DOHH2 (cell line): ENCODE results near the gene AKAP1.

Experiments used
- H3F3A ChIP-seq: fragments of 200-600 bp; sonication (generic), shearing (Covaris generic); 2 replicates; pipeline ENCODE4 v1.6.0; 2016; ENCODE audit warnings: antibody characterized with exemption, mild to moderate bottlenecking; ENCODE audit not compliant: control insufficient read depth, insufficient read depth
- H3K27ac ChIP-seq: fragments of 200-600 bp; sonication (generic); 2 replicates; pipeline ENCODE4 v1.5.1; 2014; ENCODE audit warnings: low read depth, mild to moderate bottlenecking, low read length, moderate library complexity
- H3K27me3 ChIP-seq: fragments of 200-600 bp; sonication (generic); 2 replicates; pipeline ENCODE4 v1.6.1; 2014; ENCODE audit warnings: mild to moderate bottlenecking, low read length, mixed read lengths; ENCODE audit not compliant: control insufficient read depth
- H3K36me3 ChIP-seq: fragments of 200-600 bp; sonication (generic); 2 replicates; pipeline ENCODE4 v1.6.1; 2014; ENCODE audit warnings: mild to moderate bottlenecking, low read length, moderate library complexity, mixed read lengths; ENCODE audit not compliant: control insufficient read depth
- H3K4me1 ChIP-seq: fragments of 200-600 bp; sonication (generic); 2 replicates; pipeline ENCODE4 v1.6.1; 2014; ENCODE audit warnings: mild to moderate bottlenecking, low read length, mixed read lengths; ENCODE audit not compliant: control insufficient read depth
- H3K4me2 ChIP-seq: fragments of 200-600 bp; sonication (generic); 2 replicates; pipeline ENCODE4 v1.6.0; 2014; ENCODE audit warnings: mild to moderate bottlenecking, low read length, moderate library complexity
- H3K4me3 ChIP-seq: fragments of 200-600 bp; sonication (generic); 2 replicates; pipeline ENCODE4 v1.5.1; 2014; ENCODE audit warnings: mild to moderate bottlenecking, low read length, mixed read lengths
- H3K79me2 ChIP-seq: fragments of 200-600 bp; sonication (generic); 2 replicates; pipeline ENCODE4 v1.6.1; 2014; ENCODE audit warnings: mild to moderate bottlenecking, low read length, mixed read lengths; ENCODE audit not compliant: control insufficient read depth
- H3K9me2 ChIP-seq: fragments of 200-600 bp; sonication (generic); replicated peaks from 2 replicates; pipeline ENCODE4 v1.6.1; 2014; ENCODE audit warnings: mild to moderate bottlenecking, low read length, mixed read lengths; ENCODE audit not compliant: control insufficient read depth
- H3K9me3 ChIP-seq: fragments of 200-600 bp; sonication (generic); 2 replicates; pipeline ENCODE4 v1.6.1; 2014; ENCODE audit warnings: antibody characterized with exemption, low read length, mixed read lengths; ENCODE audit not compliant: control insufficient read depth, insufficient read depth
- H4K20me1 ChIP-seq: fragments of 200-600 bp; sonication (generic); 2 replicates; pipeline ENCODE4 v1.6.0; 2014; ENCODE audit warnings: low read depth, mild to moderate bottlenecking, antibody characterized with exemption, low read length, moderate library complexity; ENCODE audit not compliant: control insufficient read depth, insufficient read depth
- CTCF ChIP-seq: fragments of 200-600 bp; sonication (generic); IDR thresholded peaks from one replicate; pipeline ENCODE4 v1.5.1; 2014; ENCODE audit warnings: antibody characterized with exemption, mild to moderate bottlenecking, low read depth, low read length; ENCODE audit not compliant: poor library complexity, severe bottlenecking
- EZH2phosphoT487 ChIP-seq: fragments of 200-600 bp; sonication (generic); IDR thresholded peaks from 2 replicates; pipeline ENCODE4 v1.6.1; 2017; ENCODE audit warnings: borderline replicate concordance, mild to moderate bottlenecking, antibody characterized with exemption, low read length, moderate library complexity, mixed read lengths

Gene AKAP1

GRCh38 chr17:57140316-57140715 is 55.3 kb downstream of the AKAP1 start:
- no peaks in the 10 kb centered on the region for H3K9me3 ChIP-seq
- no peaks in the 10 kb centered on the region for H3K79me2 ChIP-seq
- no peaks in the 10 kb centered on the region for H3K36me3 ChIP-seq
- H3K4me1 ChIP-seq: no peaks in the 10 kb centered on the region; the same call in 1 of the 2 replicates
- H3F3A ChIP-seq: no peaks in the 10 kb centered on the region
- TF ChIP-seq CTCF (no peak), EZH2phosphoT487 (no peak)
- H3K4me2 ChIP-seq: no peak overlapping the region
- H4K20me1 ChIP-seq: no peaks in the 10 kb centered on the region
- H3K27me3 ChIP-seq: peaks cover 7% of the 10 kb centered on the region
- no peak overlapping the region for H3K27ac ChIP-seq
- no peaks in the 10 kb centered on the region for H3K9me2 ChIP-seq
- no peak overlapping the region for H3K4me3 ChIP-seq

- Histone ChIP-seq H3K79me2 (no peaks in the 10 kb centered on the region), H4K20me1 (no peaks in the 10 kb centered on the region), H3F3A (no peaks in the 10 kb centered on the region), H3K36me3 (no peaks in the 10 kb centered on the region), H3K4me3 (no peak overlapping the region), H3K27ac (no peak overlapping the region), H3K4me1 (no peaks in the 10 kb centered on the region), H3K4me2 (no peak overlapping the region), H3K9me3 (no peaks in the 10 kb centered on the region), H3K9me2 (no peaks in the 10 kb centered on the region), H3K27me3 (peaks cover 7% of the 10 kb centered on the region)
- TF ChIP-seq EZH2phosphoT487 (no peak), CTCF (no peak)
These were observed 57.9 kb downstream of the AKAP1 start for GRCh38 chr17:57142925-57143324.

GRCh38 chr17:57143361-57143760 is 58.3 kb downstream of the AKAP1 start:
- TF ChIP-seq CTCF (no peak), EZH2phosphoT487 (no peak)
- Histone ChIP-seq H3K9me3 (no peaks in the 10 kb centered on the region), H3K4me2 (no peak overlapping the region), H3K79me2 (no peaks in the 10 kb centered on the region), H3K4me3 (no peak overlapping the region), H3K4me1 (no peaks in the 10 kb centered on the region), H3K27me3 (peaks cover 7% of the 10 kb centered on the region), H3K27ac (no peak overlapping the region), H3F3A (no peaks in the 10 kb centered on the region), H4K20me1 (no peaks in the 10 kb centered on the region), H3K9me2 (no peaks in the 10 kb centered on the region), H3K36me3 (no peaks in the 10 kb centered on the region)

GRCh38 chr17:57143919-57144318 is 58.9 kb downstream of the AKAP1 start:
- peaks cover 7% of the 10 kb centered on the region for H3K27me3 ChIP-seq
- H3K79me2 ChIP-seq: no peaks in the 10 kb centered on the region
- no peak overlapping the region for H3K4me3 ChIP-seq
- no peaks in the 10 kb centered on the region for H3K36me3 ChIP-seq
- no peak overlapping the region for H3K4me2 ChIP-seq
- no peak overlapping the region for H3K27ac ChIP-seq
- no peaks in the 10 kb centered on the region for H3F3A ChIP-seq
- no peaks in the 10 kb centered on the region for H3K9me2 ChIP-seq
- H3K9me3 ChIP-seq: no peaks in the 10 kb centered on the region
- no peak for TF ChIP-seq CTCF
- TF ChIP-seq EZH2phosphoT487: no peak
- H3K4me1 ChIP-seq: no peaks in the 10 kb centered on the region
- H4K20me1 ChIP-seq: no peaks in the 10 kb centered on the region
